Measurements from ENCODE around the gene IL1RAPL2. TPM values are rescaled to one million over a fixed set of nuclear protein-coding genes. Genes with fewer than 3 reads are reported as not detected.
"Not testable (repeated sequence)": the region's sequence is repeated elsewhere in the genome, so short reads cannot be mapped to it uniquely, and the experiment has no call there.

Gene IL1RAPL2
- total RNA-seq, 2 donors from 2014 or later: not detected

DNA sequence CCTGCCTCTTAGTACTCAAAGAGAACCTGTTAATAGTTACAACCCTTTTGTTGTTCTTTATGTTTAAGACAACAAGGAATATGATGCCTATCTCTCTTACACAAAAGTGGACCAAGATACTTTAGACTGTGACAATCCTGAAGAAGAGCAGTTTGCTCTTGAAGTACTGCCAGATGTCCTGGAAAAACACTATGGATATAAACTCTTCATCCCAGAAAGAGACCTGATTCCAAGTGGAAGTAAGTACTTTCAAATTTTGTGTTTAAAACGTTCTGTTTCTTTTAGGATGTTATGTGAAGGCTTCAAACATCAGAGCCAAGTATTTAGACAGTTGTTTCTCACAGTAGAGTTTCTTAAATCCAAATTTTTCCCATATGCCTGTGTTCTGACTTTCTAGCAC, 1189.1 kb downstream of the IL1RAPL2 start:
- Mint-ChIP-seq H3K36me3 (ENCODE audit: low read depth) (no peaks in the 10 kb centered on the region), H3K27me3 (no peaks in the 10 kb centered on the region), H3K9me3 (peaks cover 6% of the 10 kb centered on the region), H3K4me3 (no peak overlapping the region), H3K27ac (no peak overlapping the region), H3K4me1 (no peaks in the 10 kb centered on the region)
- no peak for ATAC-seq (replicated peaks)

DNA sequence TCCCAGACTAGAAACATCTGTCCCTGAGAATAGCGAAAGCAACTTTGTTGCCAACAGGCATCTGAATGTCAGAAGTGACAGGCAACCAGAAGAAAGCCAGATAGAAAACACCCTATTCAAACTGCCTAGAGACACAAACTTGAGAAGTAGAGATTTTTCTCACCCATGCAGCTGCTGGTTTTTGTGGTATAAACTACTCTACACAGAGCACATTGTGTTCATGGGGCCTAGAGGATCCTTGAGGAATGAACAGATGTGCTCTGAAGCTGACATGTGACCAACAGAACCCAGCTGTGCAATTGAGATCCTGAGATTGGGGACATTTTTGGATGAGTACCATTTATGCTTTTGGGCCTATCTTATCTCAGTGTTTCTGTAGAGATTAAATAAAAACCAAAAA, 1192.8 kb downstream of the IL1RAPL2 start:
- H3K36me3 Mint-ChIP-seq (ENCODE audit: low read depth): no peaks in the 10 kb centered on the region
- no peak for ATAC-seq (replicated peaks)
- no peak overlapping the region for H3K27ac Mint-ChIP-seq
- H3K27me3 Mint-ChIP-seq: no peaks in the 10 kb centered on the region
- peaks cover 6% of the 10 kb centered on the region for H3K9me3 Mint-ChIP-seq
- H3K4me3 Mint-ChIP-seq: no peak overlapping the region
- H3K4me1 Mint-ChIP-seq: no peaks in the 10 kb centered on the region

DNA sequence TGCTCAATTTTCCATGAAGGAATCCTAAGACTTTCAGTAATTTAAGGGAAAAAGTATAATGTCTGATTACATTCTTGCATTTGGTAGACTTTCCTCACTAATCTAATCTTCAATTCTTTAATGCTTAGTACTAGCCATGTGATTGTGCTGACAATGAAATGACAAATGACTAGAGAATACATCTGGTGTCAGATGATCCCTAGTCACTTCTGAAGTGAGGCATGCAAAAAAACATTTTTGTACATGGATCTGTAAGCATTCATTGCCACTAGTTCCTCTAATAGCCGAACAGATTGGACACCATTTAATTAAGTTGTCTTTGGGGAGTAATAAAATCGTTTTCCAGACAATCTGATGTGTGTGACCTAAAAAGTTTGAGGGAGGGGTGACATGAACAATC, 1193.6 kb downstream of the IL1RAPL2 start:
- H3K4me3 Mint-ChIP-seq: no peak overlapping the region
- peaks cover 6% of the 10 kb centered on the region for H3K9me3 Mint-ChIP-seq
- no peaks in the 10 kb centered on the region for H3K36me3 Mint-ChIP-seq (ENCODE audit: low read depth)
- H3K4me1 Mint-ChIP-seq: no peaks in the 10 kb centered on the region
- no peak overlapping the region for H3K27ac Mint-ChIP-seq
- ATAC-seq (replicated peaks): no peak
- H3K27me3 Mint-ChIP-seq: no peaks in the 10 kb centered on the region

DNA sequence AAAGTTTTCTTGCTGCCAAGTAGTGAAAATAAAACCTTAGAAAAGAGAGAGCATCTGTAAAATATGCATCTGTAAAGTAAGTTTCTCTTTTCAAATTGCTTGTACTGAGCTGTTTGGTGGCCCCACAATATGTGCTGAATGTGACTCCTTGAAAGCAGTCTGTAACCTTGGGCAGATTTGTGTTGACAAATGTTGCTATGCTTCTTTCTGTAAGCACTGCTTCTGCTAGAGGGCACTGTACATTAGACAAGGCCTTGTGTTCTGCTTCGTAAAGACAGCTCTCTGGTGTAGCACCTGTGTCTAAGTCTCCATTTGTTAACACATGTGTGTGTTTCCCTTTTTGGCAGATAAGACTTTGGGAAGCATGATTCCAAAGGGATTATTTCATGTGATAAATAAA, 1199.7 kb downstream of the IL1RAPL2 start:
- H3K9me3 Mint-ChIP-seq: no peaks in the 10 kb centered on the region
- no peaks in the 10 kb centered on the region for H3K4me1 Mint-ChIP-seq
- ATAC-seq (replicated peaks): no peak
- H3K27me3 Mint-ChIP-seq: no peaks in the 10 kb centered on the region
- H3K27ac Mint-ChIP-seq: no peak overlapping the region
- H3K4me3 Mint-ChIP-seq: no peak overlapping the region
- H3K36me3 Mint-ChIP-seq (ENCODE audit: low read depth): no peaks in the 10 kb centered on the region

DNA sequence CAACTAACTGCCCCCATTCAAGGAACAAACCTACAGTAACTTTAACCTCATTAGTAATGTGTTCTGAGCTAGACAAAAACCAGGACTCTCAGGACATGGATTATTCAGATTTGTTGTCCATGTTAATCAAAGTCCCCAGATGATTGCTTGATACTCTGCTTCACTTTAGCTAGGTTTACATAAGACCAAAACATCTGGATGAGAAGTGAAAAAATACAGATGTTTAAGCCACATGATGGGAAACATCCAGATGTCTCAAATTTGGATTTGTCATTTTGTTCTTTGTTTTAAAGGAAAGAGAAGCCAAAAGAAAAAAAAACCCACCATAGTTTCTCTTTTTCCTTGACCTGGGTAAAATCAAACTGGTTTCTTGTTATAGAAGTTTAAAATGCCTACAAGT, 1207.8 kb downstream of the IL1RAPL2 start:
- Mint-ChIP-seq H3K9me3 (no peaks in the 10 kb centered on the region), H3K27ac (no peak overlapping the region), H3K4me3 (no peak overlapping the region), H3K4me1 (no peaks in the 10 kb centered on the region), H3K36me3 (ENCODE audit: low read depth) (no peaks in the 10 kb centered on the region), H3K27me3 (no peaks in the 10 kb centered on the region)
- no peak for ATAC-seq (replicated peaks)

DNA sequence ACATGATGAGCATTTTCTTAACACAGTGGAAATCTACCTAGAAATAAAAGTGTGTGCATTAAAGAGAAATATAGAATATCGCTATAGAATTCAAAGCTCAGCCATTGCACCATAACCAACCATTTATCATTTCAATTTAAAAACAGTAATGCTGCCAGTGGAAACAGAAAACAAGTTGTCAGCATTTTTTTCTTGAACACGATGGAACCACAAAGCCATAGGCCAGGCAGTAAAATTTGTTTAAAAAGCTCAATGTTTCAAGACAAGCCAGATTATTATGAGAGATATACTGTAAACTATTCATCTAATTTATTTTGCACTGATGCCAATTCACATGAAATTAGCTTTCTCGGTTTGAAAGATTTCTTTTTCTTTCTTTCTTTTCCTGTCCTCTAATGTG, 1209.7 kb downstream of the IL1RAPL2 start:
- no peak for ATAC-seq (replicated peaks)
- H3K36me3 Mint-ChIP-seq (ENCODE audit: low read depth): no peaks in the 10 kb centered on the region
- H3K4me3 Mint-ChIP-seq: no peak overlapping the region
- no peaks in the 10 kb centered on the region for H3K9me3 Mint-ChIP-seq
- no peaks in the 10 kb centered on the region for H3K4me1 Mint-ChIP-seq
- H3K27me3 Mint-ChIP-seq: no peaks in the 10 kb centered on the region
- no peak overlapping the region for H3K27ac Mint-ChIP-seq

DNA sequence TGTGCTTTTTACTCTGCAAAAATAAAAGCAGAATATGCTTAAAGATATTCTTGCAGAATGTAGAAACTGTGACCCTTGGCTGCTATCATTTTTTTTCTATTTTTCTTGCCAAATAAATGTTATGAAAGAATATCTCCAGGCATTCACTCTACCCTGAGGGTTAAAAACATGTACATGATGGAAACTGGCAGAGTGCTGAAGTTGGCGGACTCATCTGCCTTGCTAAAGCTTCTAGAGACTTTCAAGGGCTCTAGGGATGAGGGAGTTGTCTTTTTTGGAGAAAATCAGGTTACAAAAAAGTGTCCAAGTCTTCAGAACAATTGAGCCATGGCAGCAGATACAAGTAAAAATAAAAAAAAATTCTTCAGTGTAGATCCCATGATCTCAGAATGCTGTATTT, 1215.8 kb downstream of the IL1RAPL2 start:
- H3K4me1 Mint-ChIP-seq: no peaks in the 10 kb centered on the region
- H3K27ac Mint-ChIP-seq: no peak overlapping the region
- H3K27me3 Mint-ChIP-seq: no peaks in the 10 kb centered on the region
- H3K36me3 Mint-ChIP-seq (ENCODE audit: low read depth): no peaks in the 10 kb centered on the region
- no peaks in the 10 kb centered on the region for H3K9me3 Mint-ChIP-seq
- ATAC-seq (replicated peaks): no peak
- H3K4me3 Mint-ChIP-seq: no peak overlapping the region

DNA sequence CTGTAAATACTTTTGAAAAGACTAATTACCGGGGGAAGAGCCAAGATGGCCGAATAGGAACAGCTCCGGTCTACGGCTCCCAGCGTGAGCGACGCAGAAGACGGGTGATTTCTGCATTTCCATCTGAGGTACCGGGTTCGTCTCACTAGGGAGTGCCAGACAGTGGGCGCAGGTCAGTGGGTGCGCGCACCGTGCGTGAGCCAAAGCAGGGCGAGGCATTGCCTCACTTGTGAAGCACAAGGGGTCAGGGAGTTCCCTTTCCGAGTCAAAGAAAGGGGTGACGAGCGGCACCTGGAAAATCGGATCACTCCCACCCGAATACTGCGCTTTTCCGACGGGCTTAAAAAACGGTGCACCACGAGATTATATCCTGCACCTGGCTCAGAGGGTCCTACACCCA, 1230.9 kb downstream of the IL1RAPL2 start:
- not testable (repeated sequence) for H3K4me3 Mint-ChIP-seq; H3K36me3 Mint-ChIP-seq (ENCODE audit: low read depth); H3K9me3 Mint-ChIP-seq

DNA sequence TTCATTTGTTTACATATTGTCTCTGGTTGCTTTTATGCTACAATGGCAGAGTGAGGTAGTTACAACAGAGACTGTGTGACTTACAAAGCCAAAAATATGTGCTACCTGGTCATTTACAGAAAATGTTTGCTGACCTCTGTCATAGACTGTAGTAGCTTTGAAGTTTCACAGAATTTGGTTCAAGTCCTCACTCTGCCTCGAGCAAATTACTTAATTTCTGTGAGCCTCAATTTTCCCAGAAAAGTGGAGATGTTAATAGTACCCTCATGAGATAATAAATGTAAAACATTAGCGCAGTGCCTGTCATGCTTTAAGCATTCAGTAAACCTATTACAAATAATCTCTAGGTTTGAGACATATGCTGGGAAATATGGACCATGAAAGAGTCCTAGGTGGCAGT, 1237.9 kb downstream of the IL1RAPL2 start:
- Mint-ChIP-seq H3K27ac (no peak overlapping the region), H3K27me3 (no peaks in the 10 kb centered on the region), H3K4me3 (no peak overlapping the region), H3K36me3 (ENCODE audit: low read depth) (no peaks in the 10 kb centered on the region), H3K4me1 (no peaks in the 10 kb centered on the region), H3K9me3 (no peaks in the 10 kb centered on the region)
- no peak for ATAC-seq (replicated peaks)

More for the DNA sequence above, 1230.9 kb downstream of the IL1RAPL2 start:
- not testable (repeated sequence) for H3K27ac Mint-ChIP-seq; ATAC-seq (replicated peaks); H3K4me1 Mint-ChIP-seq; H3K27me3 Mint-ChIP-seq

DNA sequence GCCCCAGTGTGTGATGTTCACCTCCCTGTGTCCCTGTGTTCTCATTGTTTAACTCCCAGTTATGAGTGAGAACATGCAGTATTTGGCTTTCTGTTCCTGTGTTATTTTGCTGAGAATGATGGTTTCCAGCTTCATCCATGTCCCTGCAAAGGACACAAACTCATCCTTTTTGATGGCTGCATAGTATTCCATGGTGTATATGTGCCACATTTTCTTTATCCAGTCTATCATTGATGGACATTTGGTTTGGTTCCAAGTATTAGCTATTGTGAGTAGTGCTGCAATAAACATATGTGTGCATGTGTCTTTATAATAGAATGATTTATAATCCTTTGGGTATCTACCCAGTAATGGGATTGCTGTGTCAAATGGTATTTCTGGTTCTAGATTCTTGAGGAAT, 1239.7 kb downstream of the IL1RAPL2 start:
- H3K27ac Mint-ChIP-seq; H3K4me3 Mint-ChIP-seq; ATAC-seq (replicated peaks); H3K4me1 Mint-ChIP-seq; H3K36me3 Mint-ChIP-seq (ENCODE audit: low read depth); H3K27me3 Mint-ChIP-seq; H3K9me3 Mint-ChIP-seq: not testable (repeated sequence)

DNA sequence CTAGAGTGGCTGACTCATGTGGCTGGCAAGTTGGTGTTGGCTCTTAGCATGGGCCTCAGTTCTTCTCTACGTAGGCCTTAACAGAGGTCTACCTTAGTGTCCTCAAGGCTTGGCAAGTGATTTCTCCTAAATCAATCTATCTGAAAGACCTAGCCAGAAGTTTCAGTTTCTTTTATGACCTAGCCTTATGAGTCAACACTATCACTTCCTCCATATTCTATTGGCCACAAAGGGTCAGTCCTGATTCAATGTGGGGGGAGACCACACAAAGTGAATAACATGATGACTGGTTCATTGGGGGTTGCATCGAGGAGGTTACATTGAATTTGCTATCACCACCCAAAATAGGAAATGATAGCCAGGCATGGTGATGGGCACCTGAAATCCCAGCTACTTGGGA, 1250.5 kb downstream of the IL1RAPL2 start:
- no peaks in the 10 kb centered on the region for H3K36me3 Mint-ChIP-seq (ENCODE audit: low read depth)
- no peaks in the 10 kb centered on the region for H3K9me3 Mint-ChIP-seq
- no peak for ATAC-seq (replicated peaks)
- no peaks in the 10 kb centered on the region for H3K4me1 Mint-ChIP-seq
- H3K27ac Mint-ChIP-seq: no peak overlapping the region
- no peak overlapping the region for H3K4me3 Mint-ChIP-seq
- peaks cover 7% of the 10 kb centered on the region for H3K27me3 Mint-ChIP-seq
